ENCODE results near the gene PATJ.
A peak's percentile ranks its signal among the peaks of the same experiment; 100 is the strongest.
"Not testable (repeated sequence)": the region's sequence is repeated elsewhere in the genome, so short reads cannot be mapped to it uniquely, and the experiment has no call there.

PATJ gene

GRCh38 chr1:61741711-61742619 lies at the start of gene PATJ:
Gene PATJ (plus strand): TSS chr1:61742480. CDS start chr1:61762893, 20,413 bp downstream.
- peak; percentile 82 for DNase-seq

GRCh38 chr1:61699911-61700851 lies 42.1 kb upstream of the PATJ start:
- DNase-seq, result no peak

GRCh38 chr1:61708953-61709907 lies 33.0 kb upstream of the PATJ start:
- DNase-seq, result no peak

- DNase-seq, result no peak
These were observed 32.4 kb upstream of the PATJ start for GRCh38 chr1:61709908-61710289.

- DNase-seq, result not testable (repeated sequence)
These were observed 31.0 kb upstream of the PATJ start for GRCh38 chr1:61711257-61711656.

- no peak for DNase-seq
These were observed 30.3 kb upstream of the PATJ start for GRCh38 chr1:61711969-61712368.

GRCh38 chr1:61718996-61719663 lies 23.1 kb upstream of the PATJ start:
- DNase-seq, result not testable (repeated sequence)

GRCh38 chr1:61724506-61724812 lies 17.8 kb upstream of the PATJ start:
- DNase-seq, result peak; percentile 35

GRCh38 chr1:61724813-61725694 lies 17.2 kb upstream of the PATJ start, which contains the start of gene TM2D1:
Gene TM2D1 (minus strand): TSS chr1:61725141. CDS start chr1:61725120, 21 bp downstream.
- DNase-seq, result peak; percentile 99

GRCh38 chr1:61727544-61727943 lies 14.7 kb upstream of the PATJ start:
- DNase-seq, result no peak

- DNase-seq, result not testable (repeated sequence)
These were observed 11.6 kb upstream of the PATJ start for GRCh38 chr1:61730679-61731078.

GRCh38 chr1:61732726-61733125 lies 9.6 kb upstream of the PATJ start:
- DNase-seq, result no peak

- no peak for DNase-seq
These were observed 1.3 kb upstream of the PATJ start for GRCh38 chr1:61740751-61741700.

GRCh38 chr1:61742620-61743430 lies 545 bp downstream of the PATJ start:
- DNase-seq, result peak; percentile 60

- no peak for DNase-seq
These were observed 1.1 kb downstream of the PATJ start for GRCh38 chr1:61743431-61743705.

GRCh38 chr1:61743716-61744580 lies 1.7 kb downstream of the PATJ start:
- DNase-seq, result peak; percentile 48

- DNase-seq, result no peak
These were observed 4.5 kb downstream of the PATJ start for GRCh38 chr1:61746813-61747212.

- no peak for DNase-seq
These were observed 6.3 kb downstream of the PATJ start for GRCh38 chr1:61748566-61748965.
